Central memory CD8-positive, alpha-beta T cell (primary cell): ENCODE data around the gene CACNA2D1.

ENCODE experiments used
- ATAC-seq: fragments of 150-1000 bp; cut with Tn5 transposase; replicated peaks from 2 replicates; pipeline ENCODE4 v1.10.0; 2022; ENCODE audit warnings: mild to moderate bottlenecking, moderate FRiP score, moderate number of reproducible peaks; ENCODE audit not compliant: poor library complexity, severe bottlenecking; ENCODE audit errors: extremely low read depth
- DNase-seq, 2 donors: peaks; one replicate each; pipeline ENCODE4 v3.0.0; 2021; ENCODE audit warnings: low spot score in 2 of 2
- H3K27ac Mint-ChIP-seq: one replicate; pipeline ENCODE4 v1.8.0; 2022; ENCODE audit warnings: low read depth, mild to moderate bottlenecking, moderate library complexity, mixed read lengths
- H3K27me3 Mint-ChIP-seq: one replicate; pipeline ENCODE4 v1.8.0; 2022; ENCODE audit warnings: mixed read lengths
- H3K36me3 Mint-ChIP-seq: one replicate; pipeline ENCODE4 v1.8.0; 2022; ENCODE audit warnings: mild to moderate bottlenecking, moderate library complexity, mixed read lengths; ENCODE audit not compliant: insufficient read depth
- H3K4me1 Mint-ChIP-seq: one replicate; pipeline ENCODE4 v1.8.0; 2022; ENCODE audit warnings: mixed read lengths
- H3K4me3 Mint-ChIP-seq: one replicate; pipeline ENCODE4 v1.8.0; 2022; ENCODE audit warnings: mild to moderate bottlenecking, moderate library complexity, mixed read lengths
- H3K9me3 Mint-ChIP-seq: one replicate; pipeline ENCODE4 v1.8.0; 2022; ENCODE audit warnings: mixed read lengths

Gene CACNA2D1

GRCh38 chr7:82250598-82250997 lies 193.0 kb downstream of the CACNA2D1 start:
- ATAC-seq = no peak
- H3K4me3 Mint-ChIP-seq = no peak overlapping the region

GRCh38 chr7:82249979-82250378 lies 193.6 kb downstream of the CACNA2D1 start:
- H3K36me3 Mint-ChIP-seq = no peaks in the 10 kb centered on the region
- H3K27ac Mint-ChIP-seq = no peak overlapping the region
- no peaks in the 10 kb centered on the region for H3K27me3 Mint-ChIP-seq
- DNase-seq = no peak
- H3K9me3 Mint-ChIP-seq = peaks cover 10% of the 10 kb centered on the region
- ATAC-seq = no peak
- H3K4me3 Mint-ChIP-seq = no peak overlapping the region
- no peaks in the 10 kb centered on the region for H3K4me1 Mint-ChIP-seq

More at GRCh38 chr7:82250598-82250997, 193.0 kb downstream of the CACNA2D1 start:
- DNase-seq = no peak
- Mint-ChIP-seq H3K9me3 (peaks cover 14% of the 10 kb centered on the region), H3K27ac (no peak overlapping the region), H3K4me1 (no peaks in the 10 kb centered on the region), H3K36me3 (no peaks in the 10 kb centered on the region), H3K27me3 (no peaks in the 10 kb centered on the region)

GRCh38 chr7:82247814-82248433 lies 195.7 kb downstream of the CACNA2D1 start:
- peaks cover 3% of the 10 kb centered on the region for H3K9me3 Mint-ChIP-seq
- H3K4me3 Mint-ChIP-seq = no peak overlapping the region
- no peaks in the 10 kb centered on the region for H3K36me3 Mint-ChIP-seq
- DNase-seq (no peak), ATAC-seq (no peak)
- no peaks in the 10 kb centered on the region for H3K27me3 Mint-ChIP-seq
- no peaks in the 10 kb centered on the region for H3K4me1 Mint-ChIP-seq
- H3K27ac Mint-ChIP-seq = no peak overlapping the region

- Mint-ChIP-seq H3K4me1 (no peaks in the 10 kb centered on the region), H3K9me3 (no peaks in the 10 kb centered on the region), H3K27me3 (no peaks in the 10 kb centered on the region), H3K27ac (no peak overlapping the region), H3K36me3 (no peaks in the 10 kb centered on the region), H3K4me3 (no peak overlapping the region)
- ATAC-seq (no peak), DNase-seq (no peak)
Observed at GRCh38 chr7:82244947-82245517, 198.5 kb downstream of the CACNA2D1 start.

GRCh38 chr7:82241356-82241755 lies 202.2 kb downstream of the CACNA2D1 start:
- DNase-seq (no peak), ATAC-seq (no peak)
- Mint-ChIP-seq H3K36me3 (no peaks in the 10 kb centered on the region), H3K27ac (no peak overlapping the region), H3K4me3 (no peak overlapping the region), H3K27me3 (no peaks in the 10 kb centered on the region), H3K4me1 (no peaks in the 10 kb centered on the region), H3K9me3 (peaks cover 5% of the 10 kb centered on the region)

GRCh38 chr7:82235713-82236112 lies 207.9 kb downstream of the CACNA2D1 start:
- H3K4me1 Mint-ChIP-seq = no peaks in the 10 kb centered on the region
- no peak overlapping the region for H3K4me3 Mint-ChIP-seq
- H3K36me3 Mint-ChIP-seq = no peaks in the 10 kb centered on the region
- peaks cover 11% of the 10 kb centered on the region for H3K9me3 Mint-ChIP-seq
- DNase-seq (no peak), ATAC-seq (no peak)
- H3K27me3 Mint-ChIP-seq = no peaks in the 10 kb centered on the region
- H3K27ac Mint-ChIP-seq = no peak overlapping the region

- peaks cover 11% of the 10 kb centered on the region for H3K9me3 Mint-ChIP-seq
- DNase-seq (no peak), ATAC-seq (no peak)
- H3K36me3 Mint-ChIP-seq = no peaks in the 10 kb centered on the region
- no peak overlapping the region for H3K27ac Mint-ChIP-seq
- no peak overlapping the region for H3K4me3 Mint-ChIP-seq
- no peaks in the 10 kb centered on the region for H3K4me1 Mint-ChIP-seq
- H3K27me3 Mint-ChIP-seq = no peaks in the 10 kb centered on the region
Observed at GRCh38 chr7:82234457-82235049, 209.0 kb downstream of the CACNA2D1 start.

GRCh38 chr7:82230811-82231581 lies 212.6 kb downstream of the CACNA2D1 start:
- H3K9me3 Mint-ChIP-seq = peaks cover 5% of the 10 kb centered on the region
- H3K36me3 Mint-ChIP-seq = no peaks in the 10 kb centered on the region
- no peak for ATAC-seq
- no peaks in the 10 kb centered on the region for H3K4me1 Mint-ChIP-seq
- no peaks in the 10 kb centered on the region for H3K27me3 Mint-ChIP-seq
- H3K27ac Mint-ChIP-seq = no peak overlapping the region
- DNase-seq = no peak
- H3K4me3 Mint-ChIP-seq = no peak overlapping the region

- no peaks in the 10 kb centered on the region for H3K36me3 Mint-ChIP-seq
- H3K4me1 Mint-ChIP-seq = no peaks in the 10 kb centered on the region
- no peaks in the 10 kb centered on the region for H3K27me3 Mint-ChIP-seq
- DNase-seq = no peak
- no peak overlapping the region for H3K4me3 Mint-ChIP-seq
- peaks cover 5% of the 10 kb centered on the region for H3K9me3 Mint-ChIP-seq
- H3K27ac Mint-ChIP-seq = no peak overlapping the region
- no peak for ATAC-seq
Observed at GRCh38 chr7:82229164-82229563, 214.4 kb downstream of the CACNA2D1 start.

- no peaks in the 10 kb centered on the region for H3K36me3 Mint-ChIP-seq
- H3K9me3 Mint-ChIP-seq = peaks cover 6% of the 10 kb centered on the region
- ATAC-seq (no peak), DNase-seq (no peak)
- H3K27ac Mint-ChIP-seq = no peak overlapping the region
- H3K4me1 Mint-ChIP-seq = no peaks in the 10 kb centered on the region
- no peak overlapping the region for H3K4me3 Mint-ChIP-seq
- H3K27me3 Mint-ChIP-seq = no peaks in the 10 kb centered on the region
Observed at GRCh38 chr7:82226191-82226590, 217.4 kb downstream of the CACNA2D1 start.

- DNase-seq (no peak), ATAC-seq (no peak)
- H3K27me3 Mint-ChIP-seq = no peaks in the 10 kb centered on the region
- H3K9me3 Mint-ChIP-seq = peaks cover 6% of the 10 kb centered on the region
- H3K27ac Mint-ChIP-seq = no peak overlapping the region
- no peaks in the 10 kb centered on the region for H3K4me1 Mint-ChIP-seq
- H3K36me3 Mint-ChIP-seq = no peaks in the 10 kb centered on the region
- no peak overlapping the region for H3K4me3 Mint-ChIP-seq
Observed at GRCh38 chr7:82224529-82224928, 219.0 kb downstream of the CACNA2D1 start.

GRCh38 chr7:82223580-82223979 lies 220.0 kb downstream of the CACNA2D1 start:
- Mint-ChIP-seq H3K4me1 (no peaks in the 10 kb centered on the region), H3K36me3 (no peaks in the 10 kb centered on the region), H3K27me3 (no peaks in the 10 kb centered on the region), H3K9me3 (peaks cover 6% of the 10 kb centered on the region), H3K4me3 (no peak overlapping the region), H3K27ac (no peak overlapping the region)
- ATAC-seq = no peak
- no peak for DNase-seq
